Hepatocyte (in vitro differentiated cells): ENCODE measurements around the gene TUB. TPM values are rescaled to one million over a fixed set of nuclear protein-coding genes. Genes with fewer than 3 reads are reported as not detected.

Experiments used
- DNase-seq: peaks from one replicate; pipeline ENCODE4 v3.0.0-alpha.2; 2016; ENCODE audit warnings: low spot score
- H2AFZ ChIP-seq: fragments of 200-600 bp; sonication (generic); 2 replicates; pipeline ENCODE4 v1.6.0; 2016; ENCODE audit warnings: antibody characterized with exemption, mild to moderate bottlenecking
- H3K27ac ChIP-seq: fragments of 200-600 bp; sonication (generic); 2 replicates; pipeline ENCODE4 v1.5.1; 2016; ENCODE audit warnings: mild to moderate bottlenecking
- H3K27me3 ChIP-seq: fragments of 200-600 bp; sonication (generic); 2 replicates; pipeline ENCODE4 v1.6.1; 2016
- H3K36me3 ChIP-seq: fragments of 200-600 bp; sonication (generic); replicated peaks from 2 replicates; pipeline ENCODE4 v1.5.1; 2016; ENCODE audit warnings: low read depth; ENCODE audit not compliant: insufficient read depth
- H3K4me1 ChIP-seq: fragments of 200-600 bp; sonication (generic); 2 replicates; pipeline ENCODE4 v1.5.1; 2016; ENCODE audit warnings: mild to moderate bottlenecking, moderate library complexity; ENCODE audit not compliant: insufficient read depth
- H3K4me2 ChIP-seq: fragments of 200-600 bp; sonication (generic); 2 replicates; pipeline ENCODE4 v1.6.0; 2016
- H3K4me3 ChIP-seq: fragments of 200-600 bp; sonication (generic); 2 replicates; pipeline ENCODE4 v1.5.1; 2016; ENCODE audit warnings: mild to moderate bottlenecking
- H3K79me2 ChIP-seq: fragments of 200-600 bp; sonication (generic); 2 replicates; pipeline ENCODE4 v1.6.0; 2017; ENCODE audit warnings: mild to moderate bottlenecking
- H3K9me2 ChIP-seq: fragments of 200-600 bp; sonication (generic); replicated peaks from 2 replicates; pipeline ENCODE4 v1.6.0; 2017; ENCODE audit warnings: mild to moderate bottlenecking; ENCODE audit not compliant: insufficient read depth
- H3K9me3 ChIP-seq: fragments of 200-600 bp; sonication (generic); 2 replicates; pipeline ENCODE4 v1.5.1; 2016; ENCODE audit warnings: low read depth, mild to moderate bottlenecking
- H4K20me1 ChIP-seq: fragments of 200-600 bp; sonication (generic); 2 replicates; pipeline ENCODE4 v1.6.0; 2016; ENCODE audit warnings: mild to moderate bottlenecking; ENCODE audit not compliant: insufficient read depth, poor library complexity, severe bottlenecking
- EZH2 ChIP-seq: fragments of 200-600 bp; sonication (generic); IDR thresholded peaks from 2 replicates; pipeline ENCODE4 v1.6.1; 2016; ENCODE audit warnings: antibody characterized with exemption, mild to moderate bottlenecking, borderline replicate concordance
- EZH2phosphoT487 ChIP-seq: fragments of 200-600 bp; sonication (generic); IDR thresholded peaks from one replicate; pipeline ENCODE4 v1.6.1; 2018; ENCODE audit warnings: antibody characterized with exemption, mild to moderate bottlenecking, low read depth, moderate library complexity; ENCODE audit not compliant: unreplicated experiment, severe bottlenecking
- WGBS: methylation state at CpG from one replicate; pipeline ENCODE4 v1.1.6; 2016; ENCODE audit warnings: low lambda C conversion rate; ENCODE audit errors: missing lambda C conversion rate; 5-methylcytosine and 5-hydroxymethylcytosine counted together
- polyA plus RNA-seq: library from polyadenylated mRNA; unstranded; fragments of >200 nt; fragmentation: Nextera tagmentation; extraction: Ambion mirVana; gene quantifications from 2 replicates; pipeline ENCODE4 v1.2.1, GENCODE V29; 2016
- total RNA-seq: library from RNA; depleted of rRNA; stranded (reverse); fragments of >200 nt; gene quantifications from 2 replicates; pipeline ENCODE4 v1.2.3, GENCODE V29; 2014
- TF ChIP-seq, protein P1 (sequence below): fragments of 200-600 bp; sonication (generic); IDR thresholded peaks from 2 replicates; pipeline ENCODE4 v1.5.1; 2016; ENCODE audit warnings: antibody characterized with exemption, mild to moderate bottlenecking; ENCODE audit not compliant: poor library complexity

The TUB gene
- total and polyA plus RNA-seq, 2 experiments from 2014 or later = 5.0 to 18.7 TPM

- H3K27me3 ChIP-seq = no peaks in the 10 kb centered on the region
- WGBS = 53% methylated on average over 3 of the region's 3 CpGs
- peak; percentile 86 for DNase-seq
- H3K27ac ChIP-seq = no peak overlapping the region
- TF ChIP-seq EZH2 = no peak
- TF ChIP-seq, protein P1, sequence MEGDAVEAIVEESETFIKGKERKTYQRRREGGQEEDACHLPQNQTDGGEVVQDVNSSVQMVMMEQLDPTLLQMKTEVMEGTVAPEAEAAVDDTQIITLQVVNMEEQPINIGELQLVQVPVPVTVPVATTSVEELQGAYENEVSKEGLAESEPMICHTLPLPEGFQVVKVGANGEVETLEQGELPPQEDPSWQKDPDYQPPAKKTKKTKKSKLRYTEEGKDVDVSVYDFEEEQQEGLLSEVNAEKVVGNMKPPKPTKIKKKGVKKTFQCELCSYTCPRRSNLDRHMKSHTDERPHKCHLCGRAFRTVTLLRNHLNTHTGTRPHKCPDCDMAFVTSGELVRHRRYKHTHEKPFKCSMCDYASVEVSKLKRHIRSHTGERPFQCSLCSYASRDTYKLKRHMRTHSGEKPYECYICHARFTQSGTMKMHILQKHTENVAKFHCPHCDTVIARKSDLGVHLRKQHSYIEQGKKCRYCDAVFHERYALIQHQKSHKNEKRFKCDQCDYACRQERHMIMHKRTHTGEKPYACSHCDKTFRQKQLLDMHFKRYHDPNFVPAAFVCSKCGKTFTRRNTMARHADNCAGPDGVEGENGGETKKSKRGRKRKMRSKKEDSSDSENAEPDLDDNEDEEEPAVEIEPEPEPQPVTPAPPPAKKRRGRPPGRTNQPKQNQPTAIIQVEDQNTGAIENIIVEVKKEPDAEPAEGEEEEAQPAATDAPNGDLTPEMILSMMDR = peak; percentile 84
- no peaks in the 10 kb centered on the region for H3K4me1 ChIP-seq
- H3K4me2 ChIP-seq = no peak overlapping the region
- H3K9me2 ChIP-seq = no peaks in the 10 kb centered on the region
- H3K36me3 ChIP-seq = no peaks in the 10 kb centered on the region
- no peak overlapping the region for H3K4me3 ChIP-seq
- H4K20me1 ChIP-seq = no peaks in the 10 kb centered on the region
- H3K9me3 ChIP-seq = no peaks in the 10 kb centered on the region
- H3K79me2 ChIP-seq = no peaks in the 10 kb centered on the region
- no peak overlapping the region for H2AFZ ChIP-seq
These were observed 18.4 kb downstream of the TUB start for GRCh38 chr11:8099291-8099899.

- no peaks in the 10 kb centered on the region for H3K27me3 ChIP-seq
- TF ChIP-seq, protein P1 = no peak
- no peak for TF ChIP-seq EZH2
- no peaks in the 10 kb centered on the region for H3K9me3 ChIP-seq
- WGBS = 90% methylated on average over 14 of the region's 14 CpGs
- H3K4me3 ChIP-seq = no peak overlapping the region
- H2AFZ ChIP-seq = no peak overlapping the region
- no peaks in the 10 kb centered on the region for H3K36me3 ChIP-seq
- no peak for DNase-seq
- H3K79me2 ChIP-seq = no peaks in the 10 kb centered on the region
- H3K4me2 ChIP-seq = no peak overlapping the region
- H3K9me2 ChIP-seq = no peaks in the 10 kb centered on the region
- H3K27ac ChIP-seq = no peak overlapping the region
- no peaks in the 10 kb centered on the region for H3K4me1 ChIP-seq
- H4K20me1 ChIP-seq = no peaks in the 10 kb centered on the region
These were observed 19.1 kb downstream of the TUB start for GRCh38 chr11:8100158-8100557.

GRCh38 chr11:8100605-8101004, 19.6 kb downstream of the TUB start:
- no peaks in the 10 kb centered on the region for H3K9me3 ChIP-seq
- no peaks in the 10 kb centered on the region for H3K9me2 ChIP-seq
- H2AFZ ChIP-seq = no peak overlapping the region
- H3K4me3 ChIP-seq = no peak overlapping the region
- no peaks in the 10 kb centered on the region for H3K4me1 ChIP-seq
- DNase-seq = no peak
- no peaks in the 10 kb centered on the region for H3K79me2 ChIP-seq
- TF ChIP-seq, protein P1 = no peak
- TF ChIP-seq EZH2 (no peak), EZH2phosphoT487 (no peak)
- no peaks in the 10 kb centered on the region for H3K36me3 ChIP-seq
- H4K20me1 ChIP-seq = no peaks in the 10 kb centered on the region
- WGBS = 97% methylated on average over 8 of the region's 8 CpGs
- H3K27me3 ChIP-seq = no peaks in the 10 kb centered on the region
- no peak overlapping the region for H3K4me2 ChIP-seq
- no peak overlapping the region for H3K27ac ChIP-seq

GRCh38 chr11:8101421-8101820, 20.4 kb downstream of the TUB start:
- Histone ChIP-seq H3K36me3 (no peaks in the 10 kb centered on the region), H3K9me3 (no peaks in the 10 kb centered on the region), H3K9me2 (no peaks in the 10 kb centered on the region), H4K20me1 (no peaks in the 10 kb centered on the region), H2AFZ (no peak overlapping the region), H3K4me1 (no peaks in the 10 kb centered on the region), H3K27ac (no peak overlapping the region), H3K27me3 (no peaks in the 10 kb centered on the region), H3K79me2 (no peaks in the 10 kb centered on the region), H3K4me2 (no peak overlapping the region), H3K4me3 (no peak overlapping the region)
- no peak for TF ChIP-seq EZH2
- TF ChIP-seq, protein P1 = no peak
- no peak for TF ChIP-seq EZH2phosphoT487
- peak; percentile 2 for DNase-seq
- WGBS = 93% methylated on average over 11 of the region's 11 CpGs
